Posterior vena cava (tissue), 2 donors: Measurements from ENCODE around the gene RBM41. TPM values are rescaled to one million over a fixed set of nuclear protein-coding genes. Genes with fewer than 3 reads are reported as not detected.

Experiments
- DNase-seq: peaks from one replicate; pipeline ENCODE4 v3.0.0-alpha.2; 2020; ENCODE audit warnings: low spot score
- intact Hi-C, 2 donors: fragments of 100-400 bp; cut with DNase I; formaldehyde crosslinking; loops; one replicate each; pipeline versions ENCODE4 v1.14.1 to v1.14.2; 2022 to 2023
- total RNA-seq, 2 donors: library from RNA; stranded (reverse); fragmentation: NEBNext Ultra II Directional; extraction: Animal tissue kit (Norgen Biotek cat#: 25700); gene quantifications; one replicate each; pipeline ENCODE4 v1.2.1, GENCODE V29; 2021
- donor health status: DM: yes; HTN: yes; CAD: no.
- donor health status: DM: yes; HTN: yes; CAD: no.

The RBM41 gene
- total RNA-seq, 2 donors from 2014 or later, result 11.5 to 15.0 TPM

- no peak for DNase-seq
- intact Hi-C loops, result no loop called here
Observed at GRCh38 chrX:107050195-107050709, 68.4 kb downstream of the RBM41 start.

- no peak for DNase-seq
- intact Hi-C loops, result no loop called here
Observed at GRCh38 chrX:107047622-107048021, 71.0 kb downstream of the RBM41 start.

- no peak for DNase-seq
- intact Hi-C loops, result loop anchor here in 1 of 2 donors (5.0 kb wide), 1 partner anchor 718 kb away; no protein-coding TSS in a partner anchor
Observed at GRCh38 chrX:107029752-107030151, 88.9 kb downstream of the RBM41 start.

- intact Hi-C loops, result no loop called here
Observed at GRCh38 chrX:107025545-107025944, 93.1 kb downstream of the RBM41 start.

GRCh38 chrX:107014936-107015335 is 103.7 kb downstream of the RBM41 start:
- DNase-seq, result no peak
- intact Hi-C loops, result no loop called here

More at GRCh38 chrX:107025545-107025944, 93.1 kb downstream of the RBM41 start:
- DNase-seq, result no peak

Other genes with a start within 250 kb of the RBM41 start
- gene RIPPLY1, start 215.5 kb downstream of the RBM41 start, total RNA-seq, result under 1 TPM in 1 of 2 donors, not detected in 1; 0.57 TPM
- not detected for gene CLDN2, start 198.4 kb downstream of the RBM41 start, total RNA-seq
- 10 to 100 TPM; 19.8 TPM for gene MORC4, start 118.6 kb downstream of the RBM41 start, total RNA-seq
- under 1 TPM in 1 of 2 donors, not detected in 1; 0.14 TPM for gene NUP62CL, start 87.6 kb upstream of the RBM41 start, total RNA-seq
- not detected for gene DNAAF6, start 87.8 kb upstream of the RBM41 start, total RNA-seq